Mucosa of descending colon (tissue), 3 donors: ENCODE measurements around the gene NCOA7. TPM values are rescaled to one million over a fixed set of nuclear protein-coding genes. Genes with fewer than 3 reads are reported as not detected.

Experiments used
- ATAC-seq: fragments of 200-7000 bp; cut with Tn5 transposase; one replicate; pipeline ENCODE4 v1.9.1; 2020; ENCODE audit warnings: mild to moderate bottlenecking, moderate library complexity
- DNase-seq, 3 donors: peaks; one replicate each; pipeline ENCODE4 v3.0.0-alpha.2; 2020
- H3K36me3 ChIP-seq: fragments of 200-600 bp; one replicate; pipeline ENCODE4 v1.8.0; 2021; ENCODE audit warnings: low read depth, mild to moderate bottlenecking
- H3K4me1 ChIP-seq: fragments of 200-600 bp; one replicate; pipeline ENCODE4 v1.8.0; 2021; ENCODE audit warnings: low read depth, mild to moderate bottlenecking
- H3K4me3 ChIP-seq: fragments of 200-600 bp; one replicate; pipeline ENCODE4 v1.8.0; 2021; ENCODE audit warnings: mild to moderate bottlenecking
- H3K9me3 ChIP-seq: fragments of 200-600 bp; one replicate; pipeline ENCODE4 v1.8.0; 2021; ENCODE audit warnings: mild to moderate bottlenecking
- intact Hi-C, 2 donors: fragments of 100-400 bp; cut with DNase I in 1 of 2; cut with micrococcal nuclease in 1 of 2; formaldehyde crosslinking; loops; one replicate each; pipeline versions ENCODE4 v1.11.0 to v1.11.1; 2022; cut with DNase I, micrococcal nuclease
- total RNA-seq, 3 donors: library from RNA; stranded (reverse); fragmentation: NEBNext Ultra II Directional in 2 of 3; extraction: Animal tissue kit (Norgen Biotek cat#: 25700) in 2 of 3; gene quantifications; one replicate each; pipeline versions ENCODE4 v1.2.1 to v1.2.4, GENCODE V29; 2021 to 2023
- TF ChIP-seq, protein P1 (sequence below): fragments of 200-600 bp; IDR thresholded peaks from one replicate; pipeline ENCODE4 v1.8.0; 2022; ENCODE audit warnings: antibody characterized with exemption, mild to moderate bottlenecking
- donor health status: DM: no; HTN: no; CAD: no; lungs with moderate emphysema.
- donor health status: DM: no; HTN: no; CAD: no.
- donor health status: DM: no; HTN: yes; CAD: no.

NCOA7 gene
- total RNA-seq, 3 donors from 2014 or later = 28.9 to 54.0 (median 49.6) TPM

DNA sequence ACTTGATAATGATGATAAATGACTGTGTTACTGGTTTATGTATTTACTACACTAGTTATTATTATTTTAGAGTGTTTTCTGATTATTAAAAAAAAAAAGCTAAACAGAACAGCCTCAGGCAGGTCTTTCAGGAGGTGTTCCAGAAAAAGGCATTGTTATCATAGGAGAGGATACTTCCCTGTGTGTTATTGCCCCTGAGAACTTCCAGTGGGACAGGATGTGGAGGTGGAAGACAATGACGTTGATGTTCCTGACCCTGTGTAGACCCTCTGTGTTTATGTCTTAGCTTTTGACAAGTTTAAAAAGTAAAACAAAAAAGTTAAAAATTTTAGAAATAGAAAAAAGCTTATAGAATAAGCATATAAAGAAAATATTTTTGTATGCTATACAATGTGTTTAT lies 49.1 kb downstream of the NCOA7 start:
- TF ChIP-seq, protein P1, sequence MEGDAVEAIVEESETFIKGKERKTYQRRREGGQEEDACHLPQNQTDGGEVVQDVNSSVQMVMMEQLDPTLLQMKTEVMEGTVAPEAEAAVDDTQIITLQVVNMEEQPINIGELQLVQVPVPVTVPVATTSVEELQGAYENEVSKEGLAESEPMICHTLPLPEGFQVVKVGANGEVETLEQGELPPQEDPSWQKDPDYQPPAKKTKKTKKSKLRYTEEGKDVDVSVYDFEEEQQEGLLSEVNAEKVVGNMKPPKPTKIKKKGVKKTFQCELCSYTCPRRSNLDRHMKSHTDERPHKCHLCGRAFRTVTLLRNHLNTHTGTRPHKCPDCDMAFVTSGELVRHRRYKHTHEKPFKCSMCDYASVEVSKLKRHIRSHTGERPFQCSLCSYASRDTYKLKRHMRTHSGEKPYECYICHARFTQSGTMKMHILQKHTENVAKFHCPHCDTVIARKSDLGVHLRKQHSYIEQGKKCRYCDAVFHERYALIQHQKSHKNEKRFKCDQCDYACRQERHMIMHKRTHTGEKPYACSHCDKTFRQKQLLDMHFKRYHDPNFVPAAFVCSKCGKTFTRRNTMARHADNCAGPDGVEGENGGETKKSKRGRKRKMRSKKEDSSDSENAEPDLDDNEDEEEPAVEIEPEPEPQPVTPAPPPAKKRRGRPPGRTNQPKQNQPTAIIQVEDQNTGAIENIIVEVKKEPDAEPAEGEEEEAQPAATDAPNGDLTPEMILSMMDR = no peak
- no peak for ATAC-seq
- Histone ChIP-seq H3K4me1 (no peaks in the 10 kb centered on the region), H3K9me3 (no peaks in the 10 kb centered on the region), H3K36me3 (no peaks in the 10 kb centered on the region), H3K4me3 (no peak overlapping the region)
- no peak for DNase-seq
- intact Hi-C loops = no loop called here

DNA sequence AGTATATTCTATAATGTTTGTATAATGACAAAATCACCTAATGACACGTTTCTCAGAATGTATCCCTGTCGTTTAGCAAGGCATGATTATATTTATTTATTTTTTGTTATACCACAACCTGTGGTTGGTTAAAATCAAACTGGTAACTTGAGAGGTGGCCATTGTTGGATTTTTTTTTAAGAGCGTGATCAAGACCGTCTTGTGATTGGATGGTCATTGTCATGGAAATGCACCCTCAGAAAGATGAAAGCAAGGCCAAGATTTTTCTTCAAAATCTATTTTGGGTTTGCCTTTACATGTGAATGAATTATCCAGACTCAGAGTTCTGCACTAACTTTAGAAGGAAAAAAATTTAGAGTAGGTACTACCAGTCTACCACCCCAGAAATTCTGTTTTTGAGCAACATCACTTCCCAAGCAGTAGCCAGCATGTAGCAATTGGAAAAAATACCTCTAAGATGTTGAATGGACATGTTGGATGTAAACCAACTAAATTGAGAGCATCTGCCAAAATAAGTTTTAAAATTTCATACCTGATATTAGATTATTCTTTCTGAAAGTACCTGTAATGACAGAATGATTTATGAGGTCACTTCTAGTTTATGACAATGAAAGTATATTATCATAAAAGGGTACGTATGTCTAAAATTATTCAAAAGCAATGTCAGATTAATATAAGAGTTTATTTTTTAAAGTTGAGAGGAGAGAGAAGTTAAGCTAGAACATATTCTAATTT lies 50.8 kb downstream of the NCOA7 start:
- TF ChIP-seq, protein P1 = no peak
- intact Hi-C loops = no loop called here
- no peaks in the 10 kb centered on the region for H3K9me3 ChIP-seq
- H3K4me3 ChIP-seq = no peak overlapping the region
- DNase-seq = no peak
- no peaks in the 10 kb centered on the region for H3K4me1 ChIP-seq
- no peak for ATAC-seq
- no peaks in the 10 kb centered on the region for H3K36me3 ChIP-seq

DNA sequence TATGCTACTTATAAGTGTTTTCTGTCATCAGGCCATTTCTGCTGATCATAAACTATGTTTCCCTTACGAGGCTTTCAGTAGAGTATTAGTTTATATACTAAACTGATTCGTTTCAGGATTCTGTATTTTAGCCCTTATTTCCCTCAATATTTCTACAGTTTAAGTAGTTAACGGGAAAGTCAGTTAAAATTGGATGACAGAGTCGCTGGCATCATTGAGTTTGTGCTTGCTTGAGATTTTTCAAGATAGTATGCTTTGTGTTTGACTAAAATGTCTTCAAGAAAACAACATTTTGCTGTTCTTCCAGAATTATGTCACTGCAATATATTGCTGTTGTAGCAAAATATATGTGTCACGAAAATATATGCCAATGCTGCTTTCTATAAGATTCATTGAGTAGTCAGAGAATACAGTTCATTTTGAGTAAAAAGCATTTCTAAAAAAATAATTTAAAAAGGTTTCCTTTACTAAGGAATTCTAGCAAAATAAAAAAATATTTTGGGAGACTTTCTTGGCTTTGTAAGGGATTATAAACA lies 51.4 kb downstream of the NCOA7 start:
- intact Hi-C loops = no loop called here
- ATAC-seq = no peak
- TF ChIP-seq, protein P1 = no peak

DNA sequence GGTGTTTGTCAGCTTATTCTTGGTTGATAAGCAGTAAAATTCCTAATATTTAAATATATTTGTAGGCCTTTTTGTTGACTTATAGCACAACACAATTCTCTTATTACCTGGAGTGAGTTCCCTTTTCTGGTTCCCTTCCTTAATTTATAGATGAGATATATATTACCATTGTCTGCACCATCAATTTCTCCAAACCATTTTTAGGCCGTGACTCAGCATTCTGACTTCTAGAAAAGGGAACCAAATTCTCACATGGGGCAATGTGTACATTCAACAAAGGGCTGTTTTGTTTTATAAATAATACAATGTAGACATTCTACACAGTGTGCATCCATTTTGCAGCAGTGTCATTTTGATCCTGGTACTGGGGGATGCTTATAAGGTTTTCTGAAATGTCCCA lies 52.8 kb downstream of the NCOA7 start:
- intact Hi-C loops = no loop called here
- ATAC-seq (no peak), DNase-seq (no peak)
- no peak overlapping the region for H3K4me3 ChIP-seq
- TF ChIP-seq, protein P1 = no peak
- H3K9me3 ChIP-seq = no peaks in the 10 kb centered on the region
- no peaks in the 10 kb centered on the region for H3K36me3 ChIP-seq
- no peaks in the 10 kb centered on the region for H3K4me1 ChIP-seq

More for the DNA sequence above, 51.4 kb downstream of the NCOA7 start:
- Histone ChIP-seq H3K36me3 (no peaks in the 10 kb centered on the region), H3K9me3 (no peaks in the 10 kb centered on the region), H3K4me1 (no peaks in the 10 kb centered on the region), H3K4me3 (no peak overlapping the region)
- no peak for DNase-seq

DNA sequence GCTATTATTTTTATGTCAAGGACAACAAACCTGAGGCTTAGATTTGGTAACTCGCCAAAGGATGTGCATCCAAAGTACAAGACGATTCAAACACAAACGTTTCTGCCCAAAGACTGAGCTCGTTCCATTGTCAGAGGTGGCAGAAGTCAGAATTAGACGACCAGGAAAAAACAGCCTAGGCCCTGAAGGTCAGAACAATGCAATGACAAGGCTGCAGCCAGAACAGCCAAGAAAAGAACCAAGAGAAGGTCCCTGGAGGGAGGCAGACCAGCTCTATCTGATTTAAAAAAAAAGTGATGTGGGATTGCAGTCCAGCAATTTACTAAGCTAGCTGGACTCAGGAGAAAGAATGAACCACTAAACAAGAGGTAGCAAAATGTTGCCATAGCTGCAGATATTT lies 54.2 kb downstream of the NCOA7 start:
- no peaks in the 10 kb centered on the region for H3K36me3 ChIP-seq
- intact Hi-C loops = no loop called here
- ATAC-seq = no peak
- TF ChIP-seq, protein P1 = no peak
- no peaks in the 10 kb centered on the region for H3K4me1 ChIP-seq
- H3K4me3 ChIP-seq = no peak overlapping the region
- DNase-seq = no peak
- no peaks in the 10 kb centered on the region for H3K9me3 ChIP-seq
